Choroid plexus epithelial cell (primary cell): ENCODE results near the gene GIGYF2.

Experiments used
- DNase-seq: peaks from one replicate; pipeline ENCODE4 v3.0.0-alpha.2; 2010; ENCODE audit warnings: low read depth
- H3K4me3 ChIP-seq: 2 replicates; pipeline ENCODE4 v1.5.1; 2011; ENCODE audit warnings: low read depth, mild to moderate bottlenecking, control low read depth, low read length, moderate library complexity
- TF ChIP-seq, protein P1 (sequence below): conservative IDR thresholded peaks from 2 replicates; pipeline ENCODE4 v1.5.1; 2011; ENCODE audit warnings: low read depth, mild to moderate bottlenecking, control low read depth, inconsistent platforms, low read length, moderate library complexity

The GIGYF2 gene

DNA sequence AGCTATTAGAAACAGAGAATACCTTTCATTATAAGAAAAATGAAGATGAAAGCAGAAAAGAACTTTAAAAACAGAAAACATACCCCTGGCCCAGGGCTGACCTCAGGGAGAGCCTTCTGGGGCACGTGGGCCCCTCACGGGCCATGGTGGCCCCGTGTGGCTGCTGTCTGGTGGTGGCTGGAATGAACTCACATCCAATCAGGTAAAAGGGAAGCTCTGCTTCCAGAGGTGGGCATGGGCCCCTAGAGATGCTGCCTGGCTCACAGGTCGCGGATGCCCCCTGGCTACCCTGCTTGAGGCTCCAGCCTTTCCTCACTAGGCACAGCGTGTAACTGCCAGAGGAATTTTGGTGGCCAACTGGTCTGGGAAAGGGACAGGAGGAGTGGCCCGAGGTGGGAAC, 189.5 kb downstream of the GIGYF2 start:
- no peak for DNase-seq
- TF ChIP-seq, protein P1, sequence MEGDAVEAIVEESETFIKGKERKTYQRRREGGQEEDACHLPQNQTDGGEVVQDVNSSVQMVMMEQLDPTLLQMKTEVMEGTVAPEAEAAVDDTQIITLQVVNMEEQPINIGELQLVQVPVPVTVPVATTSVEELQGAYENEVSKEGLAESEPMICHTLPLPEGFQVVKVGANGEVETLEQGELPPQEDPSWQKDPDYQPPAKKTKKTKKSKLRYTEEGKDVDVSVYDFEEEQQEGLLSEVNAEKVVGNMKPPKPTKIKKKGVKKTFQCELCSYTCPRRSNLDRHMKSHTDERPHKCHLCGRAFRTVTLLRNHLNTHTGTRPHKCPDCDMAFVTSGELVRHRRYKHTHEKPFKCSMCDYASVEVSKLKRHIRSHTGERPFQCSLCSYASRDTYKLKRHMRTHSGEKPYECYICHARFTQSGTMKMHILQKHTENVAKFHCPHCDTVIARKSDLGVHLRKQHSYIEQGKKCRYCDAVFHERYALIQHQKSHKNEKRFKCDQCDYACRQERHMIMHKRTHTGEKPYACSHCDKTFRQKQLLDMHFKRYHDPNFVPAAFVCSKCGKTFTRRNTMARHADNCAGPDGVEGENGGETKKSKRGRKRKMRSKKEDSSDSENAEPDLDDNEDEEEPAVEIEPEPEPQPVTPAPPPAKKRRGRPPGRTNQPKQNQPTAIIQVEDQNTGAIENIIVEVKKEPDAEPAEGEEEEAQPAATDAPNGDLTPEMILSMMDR = no peak
- no peak overlapping the region for H3K4me3 ChIP-seq

- DNase-seq = peak; percentile 40
- TF ChIP-seq, protein P1 = peak; percentile 63
- no peak overlapping the region for H3K4me3 ChIP-seq
Measured at GRCh38 chr2:232887171-232887850, 190.2 kb downstream of the GIGYF2 start.

- DNase-seq = no peak
- TF ChIP-seq, protein P1 = no peak
- H3K4me3 ChIP-seq = no peak overlapping the region
Measured at GRCh38 chr2:232888099-232888836, 191.1 kb downstream of the GIGYF2 start.

- no peak for DNase-seq
- TF ChIP-seq, protein P1 = no peak
- H3K4me3 ChIP-seq = no peak overlapping the region
Measured at GRCh38 chr2:232888839-232889529, 191.9 kb downstream of the GIGYF2 start.

GRCh38 chr2:232889876-232890401, 192.8 kb downstream of the GIGYF2 start:
- DNase-seq = no peak
- TF ChIP-seq, protein P1 = no peak
- no peak overlapping the region for H3K4me3 ChIP-seq

DNA sequence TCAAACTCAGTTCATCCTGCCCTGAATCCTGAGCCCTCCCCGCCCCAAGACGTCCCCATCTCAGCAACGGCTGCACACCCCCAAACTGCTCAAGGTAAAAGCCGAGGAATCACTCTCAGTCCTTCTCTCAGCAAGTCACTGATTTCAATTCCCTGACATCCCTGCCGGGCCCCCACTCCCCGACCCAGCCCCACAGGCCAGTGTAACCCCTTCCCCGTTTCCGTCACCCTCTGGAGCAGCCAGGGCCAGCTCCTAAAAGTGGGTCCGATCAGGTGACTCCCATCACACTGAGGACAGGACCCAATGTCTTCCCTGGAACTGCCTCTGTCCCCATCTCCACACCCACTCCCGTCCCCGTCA, 193.4 kb downstream of the GIGYF2 start:
- TF ChIP-seq, protein P1 = no peak
- H3K4me3 ChIP-seq = no peak overlapping the region

More for the DNA sequence above, 193.4 kb downstream of the GIGYF2 start:
- no peak for DNase-seq
